GM12801 (cell line): ENCODE data around the gene FOXN3.

ENCODE experiments used
- TF ChIP-seq, protein P1 (sequence below): IDR thresholded peaks from one replicate; pipeline ENCODE4 v1.5.1; 2011; ENCODE audit warnings: control low read depth; ENCODE audit not compliant: insufficient read length; ENCODE audit errors: extremely low read depth

The FOXN3 gene

DNA sequence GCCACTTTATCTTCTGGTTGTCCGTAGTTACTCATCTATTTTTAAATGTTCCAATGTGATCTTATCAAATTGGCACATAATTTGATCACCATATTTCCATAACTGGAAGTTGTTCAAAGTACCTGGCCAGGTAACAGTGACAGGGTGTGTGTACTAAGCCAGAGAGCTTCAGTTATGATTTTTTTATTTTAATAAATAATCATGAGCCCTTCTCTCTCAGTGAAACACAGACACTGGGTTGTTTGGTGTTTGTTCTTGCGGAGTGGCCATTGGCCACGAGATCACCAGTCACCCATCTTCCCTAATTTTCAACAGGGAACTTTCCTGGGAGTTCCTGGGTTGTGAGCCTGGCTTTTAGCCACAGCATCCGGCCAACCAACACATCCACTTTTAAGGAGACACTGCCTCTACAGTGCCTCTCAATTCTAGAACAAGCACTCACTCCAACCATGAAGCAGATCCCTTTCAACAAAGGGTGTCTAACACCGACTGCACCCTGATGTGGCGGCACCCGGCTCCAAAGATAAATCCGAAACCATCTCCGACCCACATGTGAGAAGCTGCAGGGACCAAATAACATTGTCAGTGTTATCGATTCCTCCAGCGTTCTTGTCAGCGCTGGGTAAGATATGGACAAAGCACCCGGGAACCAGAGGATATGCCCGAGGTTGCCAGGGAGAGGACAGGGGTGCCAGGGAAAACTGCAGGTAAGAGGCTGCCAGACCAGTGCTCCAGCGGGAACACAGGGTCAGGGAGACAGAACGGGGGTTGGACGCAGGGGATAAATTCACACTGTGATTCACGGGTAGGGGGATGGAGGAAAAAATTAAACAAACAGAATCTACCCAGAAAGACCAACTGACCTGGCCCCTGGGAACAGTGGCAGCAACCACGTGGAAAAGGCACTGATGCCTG is 49.9 kb downstream of the FOXN3 start:
- TF ChIP-seq, protein P1, sequence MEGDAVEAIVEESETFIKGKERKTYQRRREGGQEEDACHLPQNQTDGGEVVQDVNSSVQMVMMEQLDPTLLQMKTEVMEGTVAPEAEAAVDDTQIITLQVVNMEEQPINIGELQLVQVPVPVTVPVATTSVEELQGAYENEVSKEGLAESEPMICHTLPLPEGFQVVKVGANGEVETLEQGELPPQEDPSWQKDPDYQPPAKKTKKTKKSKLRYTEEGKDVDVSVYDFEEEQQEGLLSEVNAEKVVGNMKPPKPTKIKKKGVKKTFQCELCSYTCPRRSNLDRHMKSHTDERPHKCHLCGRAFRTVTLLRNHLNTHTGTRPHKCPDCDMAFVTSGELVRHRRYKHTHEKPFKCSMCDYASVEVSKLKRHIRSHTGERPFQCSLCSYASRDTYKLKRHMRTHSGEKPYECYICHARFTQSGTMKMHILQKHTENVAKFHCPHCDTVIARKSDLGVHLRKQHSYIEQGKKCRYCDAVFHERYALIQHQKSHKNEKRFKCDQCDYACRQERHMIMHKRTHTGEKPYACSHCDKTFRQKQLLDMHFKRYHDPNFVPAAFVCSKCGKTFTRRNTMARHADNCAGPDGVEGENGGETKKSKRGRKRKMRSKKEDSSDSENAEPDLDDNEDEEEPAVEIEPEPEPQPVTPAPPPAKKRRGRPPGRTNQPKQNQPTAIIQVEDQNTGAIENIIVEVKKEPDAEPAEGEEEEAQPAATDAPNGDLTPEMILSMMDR, result no peak

DNA sequence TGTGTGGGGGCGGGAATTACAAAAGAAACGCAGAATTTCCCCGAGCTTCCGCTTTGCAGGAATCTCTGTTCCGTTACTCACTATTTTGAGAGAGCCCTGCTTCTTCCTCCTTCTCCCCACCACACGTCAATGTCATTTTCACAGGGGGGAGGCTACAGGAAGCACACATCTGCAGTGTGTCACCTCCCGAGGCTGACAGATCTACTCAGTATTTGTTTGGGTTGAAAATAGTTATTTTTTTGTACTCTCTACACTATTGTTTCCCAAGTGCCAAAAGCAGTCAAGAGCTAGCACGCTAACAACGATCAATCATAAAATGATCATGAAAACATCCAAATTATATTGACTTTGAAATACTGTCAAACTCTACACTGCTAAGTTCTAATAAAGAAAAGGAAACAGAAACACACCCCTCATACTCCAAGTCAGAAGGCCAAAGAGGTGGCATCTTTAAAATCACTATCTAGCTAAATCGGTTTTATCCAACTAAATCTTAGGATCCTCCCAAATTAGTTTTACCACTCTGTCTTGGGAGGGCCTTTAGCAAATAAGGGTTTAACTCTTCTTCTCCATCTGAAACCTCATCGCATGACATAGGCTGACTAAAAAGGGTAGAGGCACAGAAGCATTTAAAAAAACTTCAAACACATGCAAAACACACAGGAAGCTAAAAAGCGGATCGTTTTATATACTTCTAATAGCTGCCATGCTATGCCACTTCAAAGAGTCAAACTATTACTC is 51.8 kb downstream of the FOXN3 start:
- TF ChIP-seq, protein P1, result no peak

DNA sequence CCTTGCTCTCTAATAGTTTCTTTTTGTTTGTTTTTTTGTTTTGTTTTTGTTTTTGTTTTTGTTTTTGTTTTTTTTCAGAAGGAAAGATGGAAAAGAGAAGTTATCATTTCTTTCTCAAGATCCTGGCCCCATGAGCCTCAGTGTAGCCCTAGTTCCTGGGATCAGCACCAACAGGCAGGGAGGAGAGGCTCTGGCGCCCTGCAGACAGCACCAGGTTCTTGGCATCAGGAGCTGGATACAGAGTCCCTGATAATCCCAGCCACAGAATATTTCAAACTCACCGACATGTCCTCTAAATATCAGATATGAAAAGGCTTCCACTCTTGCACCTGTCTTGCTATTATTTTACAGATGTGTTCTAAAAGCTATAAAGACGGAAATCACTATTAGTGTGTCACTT is 52.7 kb downstream of the FOXN3 start:
- TF ChIP-seq, protein P1, result no peak

DNA sequence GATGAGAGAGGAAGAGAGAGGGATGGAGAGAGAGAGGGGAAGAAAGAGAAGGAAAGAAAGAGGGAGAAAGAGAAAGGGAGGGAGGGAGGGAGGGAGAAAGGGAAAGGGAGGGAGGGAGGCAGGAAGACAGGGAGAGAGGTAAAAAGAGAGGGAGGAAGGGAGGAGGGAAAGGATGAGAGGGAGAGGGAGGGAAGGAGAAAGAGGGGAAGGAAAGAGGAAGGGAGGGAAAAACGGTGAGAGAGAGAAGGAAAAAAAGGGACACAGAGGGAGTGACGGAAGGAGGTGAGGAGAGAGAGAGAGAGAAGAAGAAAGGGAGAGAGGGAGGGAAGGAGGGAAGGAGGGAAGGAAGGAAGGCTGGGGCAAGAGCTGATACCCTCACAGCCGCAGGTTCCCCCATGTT is 56.8 kb downstream of the FOXN3 start:
- TF ChIP-seq, protein P1, result no peak

DNA sequence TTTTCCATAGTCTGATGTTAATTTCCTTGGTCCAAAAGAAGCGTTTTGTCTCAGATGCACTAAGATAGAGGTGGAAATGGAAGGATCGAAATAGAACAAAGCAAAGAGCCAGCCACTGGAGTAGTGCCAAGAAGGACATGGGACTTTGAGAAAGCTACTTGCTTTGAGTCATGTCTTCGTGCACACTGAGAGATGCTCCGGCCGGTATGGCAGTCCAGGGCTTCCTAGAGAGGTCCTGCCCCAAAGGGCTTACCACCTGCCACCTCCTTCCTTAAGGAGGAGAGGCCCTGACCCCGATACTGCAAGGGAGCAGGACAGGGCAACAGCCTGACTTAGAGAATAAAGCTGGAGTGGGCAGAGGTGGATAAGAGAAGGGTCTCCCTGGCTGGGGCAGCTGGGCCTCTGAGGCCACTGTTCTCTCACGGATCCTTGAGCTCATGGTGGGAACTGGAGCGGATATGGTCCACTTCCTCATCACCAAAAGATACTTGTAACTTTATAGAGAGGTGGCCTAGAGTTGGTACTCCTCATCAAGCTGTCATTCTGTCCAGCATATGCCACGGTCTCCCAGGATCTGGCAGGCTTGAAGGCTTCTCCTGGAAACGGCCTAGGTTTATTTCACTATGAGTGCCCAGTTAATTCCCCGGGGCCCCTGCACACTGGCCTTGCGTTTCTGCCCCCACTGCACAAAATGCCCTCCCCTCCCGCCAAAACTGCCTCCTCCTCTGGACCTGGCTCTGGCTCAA is 57.4 kb downstream of the FOXN3 start:
- TF ChIP-seq, protein P1, result no peak

DNA sequence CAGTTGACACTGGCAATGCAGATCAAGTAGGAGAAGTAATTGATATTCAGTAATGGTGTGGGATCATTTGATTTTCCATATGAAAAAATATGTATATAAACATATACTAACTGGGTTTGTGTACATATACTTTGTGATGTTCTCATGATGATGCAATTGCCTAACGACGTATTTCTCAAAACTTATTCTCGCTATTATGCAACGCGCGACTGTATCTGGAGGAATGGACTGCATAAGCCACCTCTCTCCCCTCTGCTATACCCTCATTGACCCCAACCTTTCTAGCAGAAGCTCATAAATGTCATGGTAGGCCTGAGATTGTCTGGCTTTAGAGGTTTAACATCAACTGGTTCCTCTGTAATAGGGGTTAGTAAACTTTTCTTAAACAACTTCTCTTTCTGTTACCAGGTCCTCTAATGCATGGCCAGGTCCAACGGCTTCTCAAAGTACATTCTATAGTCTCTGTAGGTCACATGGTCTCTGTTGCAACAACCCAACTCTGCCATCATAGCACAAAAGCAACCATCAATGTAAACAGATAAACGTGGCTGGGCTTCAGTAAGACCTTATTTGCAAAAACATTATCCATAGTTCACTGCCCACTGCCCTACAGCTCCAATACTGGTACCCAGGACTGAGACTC is 59.3 kb downstream of the FOXN3 start:
- TF ChIP-seq, protein P1, result no peak
